HAP-1 (cell line): ENCODE results near the gene NDST1.
A peak's percentile ranks its signal among the peaks of the same experiment; 100 is the strongest.

Experiments used
- DNase-seq, 2 experiments: peaks; one replicate each; pipeline ENCODE4 v3.0.0-alpha.2; 2016 to 2020; ENCODE audit warnings: low spot score in 2 of 2
- H3K27me3 ChIP-seq: fragments of 250-450 bp; sonication (Bioruptor Pico); 2 replicates; pipeline ENCODE4 v1.5.1; 2020; ENCODE audit warnings: low read depth, mild to moderate bottlenecking, moderate library complexity
- H3K36me3 ChIP-seq: fragments of 250-450 bp; sonication (Bioruptor Pico); replicated peaks from 2 replicates; pipeline ENCODE4 v1.5.1; 2020; ENCODE audit warnings: mild to moderate bottlenecking
- H3K4me1 ChIP-seq: fragments of 250-450 bp; sonication (Bioruptor Pico); 2 replicates; pipeline ENCODE4 v1.5.1; 2020; ENCODE audit warnings: mild to moderate bottlenecking
- H3K4me3 ChIP-seq: fragments of 250-450 bp; sonication (Bioruptor Pico); 2 replicates; pipeline ENCODE4 v1.5.1; 2020; ENCODE audit warnings: mild to moderate bottlenecking, moderate library complexity
- H3K9me3 ChIP-seq: fragments of 250-450 bp; sonication (Bioruptor Pico); 2 replicates; pipeline ENCODE4 v1.5.1; 2020; ENCODE audit warnings: mild to moderate bottlenecking, moderate library complexity
- in situ Hi-C: fragments of 300-500 bp; cut with MboI; formaldehyde crosslinking; loops from 3 replicates; pipeline ENCODE4 v1.14.3; 2020; ENCODE audit warnings: low sequenced_read_pairs, inconsistent platforms, mixed read lengths

The NDST1 gene

DNA sequence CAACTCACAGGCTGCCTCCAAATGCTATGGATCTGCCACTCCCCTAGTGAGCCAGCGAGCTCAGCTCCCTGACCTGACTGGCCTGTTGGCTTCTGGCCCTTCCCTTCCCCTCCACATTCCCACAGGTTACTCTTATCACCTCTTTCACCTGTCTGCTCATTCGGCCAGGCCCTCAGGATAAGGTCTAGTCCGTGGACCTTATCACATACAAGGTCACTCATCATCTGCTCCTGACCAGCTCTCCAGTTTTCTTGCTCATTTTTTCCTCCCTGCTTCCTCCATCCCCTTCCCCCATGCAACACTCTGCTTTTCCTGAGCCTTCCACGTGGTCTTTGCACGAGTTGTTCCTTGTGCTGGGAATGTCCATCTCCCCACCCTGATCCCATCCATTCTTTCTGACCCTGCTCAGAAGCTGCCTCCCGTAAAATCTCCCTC lies 25.9 kb upstream of the NDST1 start:
- DNase-seq: no peak
- Histone ChIP-seq H3K9me3 (no peaks in the 10 kb centered on the region), H3K27me3 (no peaks in the 10 kb centered on the region), H3K4me3 (no peak overlapping the region), H3K4me1 (peaks cover 4% of the 10 kb centered on the region; the same call in 1 of the 2 replicates), H3K36me3 (no peaks in the 10 kb centered on the region)
- in situ Hi-C loops: no loop called here

DNA sequence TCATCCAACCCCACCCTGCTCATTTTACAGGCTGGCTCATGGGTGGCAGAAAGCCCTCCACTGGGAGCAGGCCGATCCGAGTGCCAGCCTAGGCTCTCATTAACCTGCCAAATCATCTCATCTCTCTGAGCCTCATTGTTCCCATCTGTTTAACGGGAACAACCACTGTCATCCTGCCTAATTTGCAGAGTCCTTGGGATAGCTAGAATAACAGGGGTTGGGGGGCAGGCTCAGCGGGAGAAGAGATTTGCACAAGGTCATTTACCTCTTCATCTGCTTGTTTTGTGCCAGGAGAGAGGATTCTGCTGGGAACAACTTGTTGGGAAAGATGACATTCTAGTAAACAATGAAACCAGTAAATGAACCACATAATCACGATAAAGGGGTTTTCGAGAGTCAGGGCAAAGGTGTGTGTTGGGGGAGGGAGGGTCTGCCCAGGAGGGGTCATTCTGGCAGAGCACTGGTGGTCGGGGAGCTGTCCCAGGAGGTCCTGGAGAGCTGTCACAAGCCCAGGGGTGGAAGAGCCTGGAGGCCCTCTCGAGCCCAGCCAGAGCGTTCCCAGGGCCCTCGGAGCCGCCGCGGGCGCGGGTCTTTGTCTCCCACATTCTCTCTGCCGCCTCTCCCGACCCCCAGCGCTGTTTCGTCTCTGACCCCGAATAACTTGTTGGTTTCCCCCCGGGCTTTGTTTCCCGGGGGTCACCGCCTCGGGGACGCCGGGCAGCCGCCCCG lies 22.8 kb upstream of the NDST1 start:
- DNase-seq: peak in 1 of 2 experiments; percentile 14
- Histone ChIP-seq H3K4me3 (peak overlapping the region; percentile 81), H3K4me1 (peaks cover 4% of the 10 kb centered on the region; the same call in 1 of the 2 replicates), H3K27me3 (no peaks in the 10 kb centered on the region), H3K9me3 (no peaks in the 10 kb centered on the region), H3K36me3 (no peaks in the 10 kb centered on the region; the same call in 1 of the 2 replicates)
- in situ Hi-C loops: no loop called here

DNA sequence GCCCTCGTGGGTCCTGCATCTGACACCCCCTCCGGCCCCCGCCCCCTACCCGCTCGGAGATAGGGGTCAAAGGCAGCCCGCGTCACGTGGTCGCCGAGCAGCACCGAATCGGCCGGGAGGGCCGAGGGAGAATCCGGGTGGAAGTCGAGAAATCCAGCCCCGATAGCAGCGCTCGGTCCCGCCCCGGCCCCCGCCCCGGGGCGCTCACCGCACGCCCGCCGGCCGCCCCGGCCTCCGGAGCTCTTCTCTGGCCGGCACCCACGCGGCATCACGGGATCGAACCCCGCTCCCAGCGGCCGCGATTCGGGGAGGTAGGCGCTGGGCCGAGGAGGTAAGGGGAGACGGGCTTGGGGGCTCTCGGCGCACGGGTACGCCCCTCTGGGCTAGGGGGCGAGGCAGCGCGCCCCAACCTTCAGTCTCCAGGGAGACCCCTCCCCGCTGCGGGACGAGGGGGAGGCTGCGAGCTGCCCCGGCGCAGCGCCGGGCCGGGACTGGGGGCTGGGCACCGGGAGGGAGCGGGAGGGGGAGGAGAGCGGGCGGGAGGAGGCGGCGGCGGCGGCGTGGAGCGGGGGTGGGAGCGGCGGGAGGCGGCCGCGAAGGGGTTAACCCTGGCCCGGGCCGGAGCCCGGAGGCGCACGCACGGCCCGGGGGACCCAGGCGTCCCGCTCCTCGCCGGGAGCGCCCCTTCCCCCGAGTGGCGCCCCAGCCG lies 22.1 kb upstream of the NDST1 start:
- Histone ChIP-seq H3K4me3 (peak overlapping the region; percentile 81), H3K9me3 (no peaks in the 10 kb centered on the region), H3K4me1 (peaks cover 4% of the 10 kb centered on the region; the same call in 1 of the 2 replicates), H3K27me3 (no peaks in the 10 kb centered on the region), H3K36me3 (no peaks in the 10 kb centered on the region; the same call in 1 of the 2 replicates)
- in situ Hi-C loops: no loop called here
- peak; percentile 52 to 83 for DNase-seq

DNA sequence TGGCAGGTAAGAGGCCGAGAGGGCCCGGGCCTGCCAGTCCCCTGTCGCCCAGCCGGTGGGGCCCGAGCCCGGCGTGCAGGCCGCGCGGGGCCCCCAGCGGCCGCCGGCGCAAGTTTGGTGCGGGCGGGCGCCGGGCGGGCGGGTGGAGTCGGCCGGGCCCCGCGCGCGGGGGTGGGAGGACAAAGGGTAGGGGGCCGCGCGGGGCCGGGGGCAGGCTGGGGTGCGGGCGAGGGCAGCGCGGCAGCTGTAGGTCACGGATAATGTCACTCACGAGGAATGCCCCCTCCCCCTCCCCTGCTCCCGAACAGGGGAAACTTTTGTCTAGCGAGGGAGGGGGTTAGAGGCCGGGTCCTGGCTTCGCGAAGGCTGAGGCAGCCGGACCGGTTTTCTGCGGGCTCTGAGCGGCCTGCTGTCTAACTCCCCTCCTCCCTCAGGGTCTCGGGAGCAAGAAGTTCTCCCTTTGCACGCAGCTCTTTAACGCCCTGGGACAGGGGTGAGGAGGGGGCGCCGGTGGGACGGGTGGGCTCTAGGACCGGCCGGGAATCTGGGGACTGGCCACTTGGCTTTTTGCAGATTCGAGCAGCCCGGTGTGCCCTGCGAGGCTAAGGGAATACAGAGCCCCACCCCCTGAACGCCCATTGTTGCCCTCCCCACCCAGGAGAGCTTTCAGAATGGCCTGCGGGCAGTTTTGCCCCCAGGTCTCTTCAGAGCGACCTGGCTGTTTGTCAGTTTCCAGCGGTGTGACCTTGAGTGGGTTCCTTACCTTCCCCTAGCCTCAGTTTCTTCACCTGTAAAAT lies 21.3 kb upstream of the NDST1 start:
- H3K9me3 ChIP-seq: no peaks in the 10 kb centered on the region
- no peaks in the 10 kb centered on the region for H3K27me3 ChIP-seq
- no peaks in the 10 kb centered on the region; the same call in 1 of the 2 replicates for H3K36me3 ChIP-seq
- DNase-seq: peak; percentile 73 to 86
- in situ Hi-C loops: no loop called here
- peak overlapping the region; percentile 81 for H3K4me3 ChIP-seq
- peaks cover 4% of the 10 kb centered on the region; the same call in 1 of the 2 replicates for H3K4me1 ChIP-seq

DNA sequence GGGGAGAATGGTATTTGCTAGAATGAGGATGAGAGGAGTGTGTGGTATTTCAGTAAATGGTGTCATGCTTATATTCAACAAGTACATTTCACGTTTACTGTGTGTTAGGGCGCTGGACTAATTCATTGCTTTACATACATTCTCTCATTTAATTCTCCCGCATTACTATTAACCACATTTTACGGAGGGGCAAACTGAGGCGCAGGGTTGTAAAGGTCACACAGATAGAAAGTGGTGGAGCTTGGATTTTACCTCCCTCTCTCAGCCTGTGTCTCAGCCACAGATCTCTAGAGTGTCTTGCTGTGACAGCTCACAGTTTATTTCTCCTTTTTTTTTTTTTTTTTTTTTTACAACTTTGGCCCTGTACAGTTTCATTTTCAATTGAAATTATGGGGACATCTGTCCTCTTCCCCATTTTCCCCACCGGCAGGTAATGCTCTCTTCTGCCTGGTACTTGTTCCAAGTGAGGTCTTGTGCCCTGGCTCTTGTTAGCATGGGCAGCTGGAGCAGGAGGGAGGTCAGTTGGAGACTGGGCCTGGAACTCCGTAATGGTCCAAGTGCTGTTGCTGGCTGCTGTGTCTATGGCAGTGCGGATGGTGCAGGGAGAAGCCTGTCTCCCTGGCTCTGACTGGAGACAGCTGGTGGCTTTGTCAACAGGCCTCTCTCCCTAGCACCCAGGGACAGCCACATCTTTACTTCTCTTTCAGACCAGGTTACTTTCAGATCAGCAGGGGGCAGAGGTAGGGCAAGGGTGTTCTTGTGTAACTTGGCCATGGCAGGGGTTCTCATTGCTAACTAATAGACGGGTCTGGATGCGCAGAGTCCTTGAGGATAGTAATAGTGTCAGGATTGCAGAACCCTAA lies 20.5 kb upstream of the NDST1 start:
- no peaks in the 10 kb centered on the region; the same call in 1 of the 2 replicates for H3K36me3 ChIP-seq
- peak overlapping the region; percentile 81 for H3K4me3 ChIP-seq
- in situ Hi-C loops: no loop called here
- H3K27me3 ChIP-seq: no peaks in the 10 kb centered on the region
- H3K9me3 ChIP-seq: no peaks in the 10 kb centered on the region
- peak in 1 of 2 experiments; percentile 27 for DNase-seq
- H3K4me1 ChIP-seq: peaks cover 4% of the 10 kb centered on the region; the same call in 1 of the 2 replicates

DNA sequence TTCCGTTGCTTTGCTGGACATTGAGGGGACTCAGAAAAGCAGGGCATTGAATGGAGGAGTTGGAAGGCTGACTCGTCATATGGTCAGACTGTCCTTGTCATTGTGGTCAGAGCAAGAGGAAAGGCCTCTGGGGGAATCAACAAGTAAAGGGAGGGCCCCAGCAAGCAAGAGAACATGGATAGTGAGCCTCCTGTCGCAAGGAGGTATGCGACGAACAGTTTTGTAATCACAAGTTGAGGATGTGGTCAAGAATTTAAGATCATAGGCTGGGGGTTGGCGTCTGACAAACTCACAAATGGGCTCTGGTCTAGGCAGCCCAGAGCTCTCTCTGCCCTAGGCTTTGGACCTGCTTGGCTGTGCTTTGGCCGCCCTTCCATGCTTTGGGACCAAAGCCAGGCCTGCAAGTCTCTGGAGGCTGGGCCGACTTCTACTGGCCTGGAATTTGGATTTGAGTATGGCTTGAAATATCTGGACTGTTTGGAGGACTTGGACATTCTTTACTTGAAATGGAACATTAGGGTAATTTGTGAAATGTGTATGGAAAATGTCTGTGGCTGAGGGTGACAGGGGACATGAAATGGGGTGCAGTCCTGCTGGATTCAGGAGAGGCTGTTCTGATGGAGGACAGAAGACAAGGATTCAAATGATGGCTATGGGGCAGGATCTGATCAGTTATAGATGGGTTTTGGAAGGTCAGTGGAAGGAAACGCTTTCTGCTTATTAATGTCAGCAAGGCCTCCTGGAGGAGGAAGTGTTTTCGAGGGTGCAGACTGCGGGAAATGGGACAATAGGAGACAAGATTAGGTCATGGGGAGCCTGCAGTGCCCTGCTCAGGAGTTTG lies 19.2 kb upstream of the NDST1 start:
- DNase-seq: no peak
- H3K9me3 ChIP-seq: no peaks in the 10 kb centered on the region
- H3K27me3 ChIP-seq: no peaks in the 10 kb centered on the region
- no peak overlapping the region for H3K4me3 ChIP-seq
- in situ Hi-C loops: no loop called here
- H3K4me1 ChIP-seq: peaks cover 4% of the 10 kb centered on the region; the same call in 1 of the 2 replicates
- no peaks in the 10 kb centered on the region; the same call in 1 of the 2 replicates for H3K36me3 ChIP-seq

DNA sequence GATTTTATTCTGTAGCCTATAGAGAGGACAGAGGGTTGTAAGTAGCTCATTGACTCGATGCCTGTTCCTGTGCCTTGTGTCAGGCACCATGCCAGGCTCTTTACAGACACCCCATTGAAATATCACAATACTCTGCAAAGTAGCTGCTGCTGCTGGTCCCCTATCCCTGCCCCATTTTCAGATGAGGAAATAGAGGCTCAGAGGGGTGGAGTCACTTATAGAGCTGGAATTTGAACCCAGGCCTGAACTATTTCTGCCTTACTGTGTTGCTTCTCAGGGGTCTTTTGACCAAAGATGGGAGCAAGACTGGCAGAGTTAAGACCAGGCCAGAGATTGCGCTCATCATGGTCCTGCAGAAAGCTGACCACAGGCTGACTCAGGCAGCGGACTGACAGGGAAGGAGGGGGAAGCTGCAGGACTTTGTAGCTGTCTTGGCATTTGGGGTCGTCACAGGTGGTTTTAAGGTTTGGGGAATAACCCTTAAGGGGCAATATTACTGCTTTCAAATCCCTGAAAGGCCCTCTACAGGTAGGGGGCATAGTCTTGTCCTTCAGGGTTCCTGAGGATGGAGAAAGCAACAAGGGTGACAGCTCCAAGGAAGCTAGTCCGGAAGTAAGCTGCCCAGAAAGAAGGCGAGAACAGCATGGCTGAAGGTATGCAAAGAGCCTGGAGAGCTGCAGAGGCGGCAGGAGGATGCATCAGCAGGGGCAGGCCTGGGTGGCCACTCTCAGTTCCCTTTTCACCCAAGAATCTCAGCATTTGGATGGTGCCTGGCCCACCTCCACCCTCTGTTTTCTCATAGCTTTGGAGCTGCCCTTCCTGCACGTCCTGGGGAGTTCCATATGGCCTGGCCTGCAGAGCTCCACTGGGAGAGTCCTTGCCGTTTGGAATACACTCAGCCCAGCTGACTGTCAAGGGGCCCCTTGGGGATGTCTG lies 18.3 kb upstream of the NDST1 start:
- Histone ChIP-seq H3K27me3 (no peaks in the 10 kb centered on the region), H3K4me1 (peaks cover 4% of the 10 kb centered on the region; the same call in 1 of the 2 replicates), H3K36me3 (no peaks in the 10 kb centered on the region; the same call in 1 of the 2 replicates), H3K4me3 (no peak overlapping the region), H3K9me3 (no peaks in the 10 kb centered on the region)
- DNase-seq: no peak
- in situ Hi-C loops: no loop called here

DNA sequence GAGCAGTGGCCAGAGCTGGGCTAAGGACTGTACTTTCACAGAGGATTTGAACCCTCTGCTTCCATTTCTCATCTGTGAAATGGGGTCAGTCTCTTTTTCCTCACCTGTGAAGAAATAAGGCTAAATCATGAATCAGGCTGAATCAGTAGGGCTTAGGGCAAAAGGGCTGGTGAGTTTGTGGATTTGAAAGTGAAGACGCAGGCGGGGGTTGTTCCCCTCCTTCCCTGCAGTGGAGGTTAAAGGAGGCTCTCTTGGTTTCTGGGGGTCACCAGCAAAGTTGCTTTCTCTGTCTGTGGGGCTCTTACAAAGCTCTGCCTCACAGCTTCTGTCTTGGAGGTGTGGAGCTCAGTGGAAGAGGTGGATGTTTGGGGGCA lies 17.6 kb upstream of the NDST1 start:
- H3K27me3 ChIP-seq: no peaks in the 10 kb centered on the region
- H3K9me3 ChIP-seq: no peaks in the 10 kb centered on the region
- H3K4me3 ChIP-seq: no peak overlapping the region
- H3K36me3 ChIP-seq: no peaks in the 10 kb centered on the region; the same call in 1 of the 2 replicates
- DNase-seq: no peak
- peaks cover 2% of the 10 kb centered on the region; the same call in 1 of the 2 replicates for H3K4me1 ChIP-seq
- in situ Hi-C loops: no loop called here

DNA sequence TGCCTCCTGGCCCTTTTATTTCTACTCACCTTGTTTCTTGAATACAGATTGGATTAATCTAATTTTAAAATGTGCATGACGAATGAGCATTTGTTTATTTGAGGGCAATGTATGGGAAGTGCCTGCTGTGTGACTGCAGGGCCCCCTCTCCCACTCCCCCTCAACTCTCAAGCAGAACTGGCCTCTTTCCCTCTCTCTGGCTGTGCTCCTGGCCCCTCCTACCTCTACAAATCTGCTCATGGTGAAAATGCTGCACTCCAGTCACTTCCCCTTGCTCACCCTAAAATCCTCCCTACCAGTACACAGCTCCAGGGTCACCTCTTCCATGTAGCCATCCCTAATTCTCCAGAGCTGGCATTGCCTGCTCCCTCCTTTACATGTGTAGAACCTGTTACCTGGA lies 17.2 kb upstream of the NDST1 start:
- Histone ChIP-seq H3K9me3 (no peaks in the 10 kb centered on the region), H3K4me1 (no peaks in the 10 kb centered on the region), H3K4me3 (no peak overlapping the region), H3K27me3 (no peaks in the 10 kb centered on the region), H3K36me3 (no peaks in the 10 kb centered on the region; the same call in 1 of the 2 replicates)
- in situ Hi-C loops: no loop called here
- DNase-seq: no peak

DNA sequence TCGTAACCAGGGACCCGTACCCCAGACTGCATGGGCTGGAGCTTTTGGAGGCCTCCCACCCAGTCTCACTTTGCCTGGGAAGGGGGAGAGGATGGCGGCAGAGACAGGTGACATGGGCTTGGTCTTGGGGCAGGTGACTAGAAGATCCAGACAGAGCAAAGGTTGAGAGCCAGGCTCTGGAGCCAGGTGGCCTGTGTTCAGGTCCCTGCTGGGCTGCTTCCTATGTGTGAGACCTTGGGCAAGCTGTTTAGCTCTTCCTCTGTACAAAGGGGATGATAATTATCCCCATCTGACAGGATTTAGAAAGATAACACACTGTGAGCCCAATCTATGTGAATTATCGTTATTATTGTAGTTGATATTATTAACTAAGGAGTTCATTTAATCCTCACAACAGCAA lies 16.1 kb upstream of the NDST1 start:
- DNase-seq: no peak
- H3K4me3 ChIP-seq: no peak overlapping the region
- H3K36me3 ChIP-seq: no peaks in the 10 kb centered on the region; the same call in 1 of the 2 replicates
- H3K27me3 ChIP-seq: no peaks in the 10 kb centered on the region
- H3K9me3 ChIP-seq: no peaks in the 10 kb centered on the region
- H3K4me1 ChIP-seq: no peaks in the 10 kb centered on the region
- in situ Hi-C loops: no loop called here

DNA sequence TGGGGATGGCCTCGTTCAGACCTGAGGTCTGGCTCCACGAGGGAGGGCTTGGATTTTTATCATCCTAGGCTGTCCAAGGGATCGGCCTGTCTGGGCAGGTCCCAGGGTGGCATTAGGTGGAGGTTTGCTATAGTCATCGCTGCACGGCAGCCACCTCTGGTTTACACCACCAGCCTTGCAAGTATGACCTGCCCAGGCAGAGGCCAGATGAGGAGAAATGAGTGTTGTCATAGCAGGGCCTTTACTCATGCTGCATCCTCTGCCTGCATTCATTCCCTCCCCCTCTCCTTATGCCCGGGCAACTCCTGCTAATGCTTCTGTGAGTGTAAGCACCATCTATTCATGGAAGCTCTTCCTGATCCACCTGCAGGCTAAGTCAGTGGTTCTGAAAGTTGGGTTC lies 15.3 kb upstream of the NDST1 start:
- no peak for DNase-seq

More for the DNA sequence above, 15.3 kb upstream of the NDST1 start:
- peaks cover 2% of the 10 kb centered on the region for H3K36me3 ChIP-seq
- no peaks in the 10 kb centered on the region for H3K27me3 ChIP-seq
- in situ Hi-C loops: no loop called here
- H3K9me3 ChIP-seq: no peaks in the 10 kb centered on the region
- no peak overlapping the region for H3K4me3 ChIP-seq
- H3K4me1 ChIP-seq: peaks cover 1% of the 10 kb centered on the region
